Fibroblast of mammary gland (primary cell): ENCODE data around the gene PHLDB2.

ENCODE experiments used
- DNase-seq: peaks from one replicate; pipeline ENCODE4 v3.0.0-alpha.2; 2010; ENCODE audit warnings: low read depth
- H3K4me3 ChIP-seq: 2 replicates; pipeline ENCODE4 v1.5.1; 2011; ENCODE audit warnings: low read depth, mild to moderate bottlenecking, low read length, moderate library complexity; ENCODE audit not compliant: control insufficient read depth
- CTCF ChIP-seq: conservative IDR thresholded peaks from 2 replicates; pipeline ENCODE4 v1.5.1; 2011; ENCODE audit warnings: low read depth, low read length, inconsistent platforms; ENCODE audit not compliant: control insufficient read depth, insufficient read depth

Gene PHLDB2

DNA sequence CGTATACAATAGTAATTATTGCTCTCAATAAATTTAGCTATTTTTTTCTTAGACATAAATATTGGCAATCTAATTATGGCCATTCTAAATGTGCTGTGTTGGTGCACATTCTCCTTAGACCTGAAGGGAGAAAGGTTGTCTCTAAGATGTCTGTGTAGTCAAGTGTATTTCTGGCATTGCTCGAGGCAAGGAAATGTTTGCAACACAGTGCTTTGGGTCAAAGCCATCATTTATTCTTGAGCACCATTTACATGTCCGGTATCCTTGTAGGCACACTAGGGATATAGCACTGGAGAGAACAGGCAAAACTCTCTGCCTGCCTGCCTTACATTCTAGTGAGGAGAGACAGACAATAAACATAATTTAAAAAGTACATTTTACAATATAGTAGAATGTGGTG is 2.6 kb upstream of the PHLDB2 start:
- no peak overlapping the region for H3K4me3 ChIP-seq
- no peak for DNase-seq

GRCh38 chr3:111857474-111857873 is 1.6 kb upstream of the PHLDB2 start:
- H3K4me3 ChIP-seq = no peak overlapping the region
- no peak for DNase-seq
- no peak for TF ChIP-seq CTCF

More for the DNA sequence above, 2.6 kb upstream of the PHLDB2 start:
- no peak for TF ChIP-seq CTCF

DNA sequence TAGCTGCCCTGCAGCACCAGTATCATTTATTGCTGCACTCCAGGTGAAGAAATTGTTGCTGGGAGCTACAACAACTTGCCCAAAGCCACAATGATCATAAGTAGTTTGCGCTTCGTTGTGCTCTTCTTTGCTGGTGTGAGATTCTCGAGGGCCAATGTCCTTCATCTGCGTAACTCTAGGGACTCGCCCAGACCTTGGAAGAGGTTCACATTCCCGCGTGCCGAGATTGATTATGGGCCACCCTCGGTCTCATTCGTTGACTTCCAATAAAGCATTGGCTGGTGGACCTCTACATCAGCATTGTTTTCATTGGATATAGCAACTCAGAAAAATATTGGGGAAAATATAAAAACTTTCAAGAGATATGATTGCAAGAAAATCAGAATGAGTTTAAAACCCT is 423 bp upstream of the PHLDB2 start:
- peak overlapping the region; percentile 76 for H3K4me3 ChIP-seq

DNA sequence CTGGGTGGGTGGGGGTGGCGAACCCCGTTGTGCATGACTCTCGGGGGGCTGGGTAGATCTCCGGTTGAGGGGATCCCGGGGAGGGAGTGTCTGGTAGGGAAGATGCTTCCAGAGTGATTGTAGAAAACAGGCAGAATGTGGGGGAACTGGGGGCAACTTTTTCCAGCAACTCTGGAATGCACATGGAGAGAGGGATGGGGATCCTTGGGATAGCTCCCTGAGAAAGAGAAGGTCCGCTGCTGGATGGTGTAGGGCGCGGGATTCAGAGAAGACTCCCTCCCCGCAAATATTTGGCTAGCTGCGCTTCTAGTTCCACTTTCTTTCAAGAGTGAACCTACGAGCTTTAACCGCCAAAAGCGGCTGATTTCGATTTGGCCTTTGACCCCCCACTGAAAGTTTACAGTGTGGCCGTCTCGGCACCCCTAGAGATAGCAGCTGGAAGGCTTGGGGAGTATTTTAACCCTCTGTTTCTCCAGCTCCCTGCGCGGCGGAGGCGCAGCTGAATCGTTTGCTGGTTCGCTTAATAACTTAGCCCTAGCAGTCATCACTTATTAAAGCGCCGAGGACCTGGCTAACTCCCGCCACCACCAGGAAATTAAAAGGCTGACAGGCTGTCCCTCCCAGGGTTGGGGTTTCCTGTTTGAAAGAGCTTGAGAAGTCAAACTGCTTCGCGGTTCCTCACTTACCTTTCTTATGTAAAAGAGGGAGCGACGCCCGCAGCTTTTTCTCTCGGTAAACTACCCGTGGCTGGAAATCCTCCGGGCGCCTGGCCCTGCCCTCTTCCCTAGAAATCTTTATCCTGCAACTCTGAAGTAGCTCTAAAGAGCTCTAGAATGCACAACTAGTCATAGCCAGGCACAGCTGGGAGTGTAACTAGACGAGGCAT is 1.2 kb downstream of the PHLDB2 start:
- TF ChIP-seq CTCF = peak; percentile 61
- DNase-seq = peak; percentile 90
- peak overlapping the region; percentile 76 for H3K4me3 ChIP-seq

More for the DNA sequence above, 423 bp upstream of the PHLDB2 start:
- DNase-seq = no peak
- no peak for TF ChIP-seq CTCF

DNA sequence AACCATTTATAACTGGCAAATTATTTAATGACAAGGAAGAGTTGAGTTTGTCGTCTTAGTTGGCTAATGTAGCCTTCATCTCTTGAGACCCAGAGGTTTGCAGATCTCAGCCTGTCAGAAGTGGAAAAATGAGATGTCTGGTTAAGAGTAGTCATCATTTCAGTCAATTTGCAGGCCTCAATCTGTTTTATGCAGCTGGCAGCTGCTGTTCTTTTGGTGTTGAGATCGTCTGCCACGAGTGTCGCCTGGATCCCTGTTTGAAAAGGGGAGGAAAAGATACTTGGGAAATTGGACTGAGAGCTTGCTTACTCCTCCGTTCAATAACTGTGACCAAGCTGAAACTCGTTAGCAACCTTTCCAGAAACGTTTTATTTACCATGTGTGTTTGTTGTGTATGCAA is 2.3 kb downstream of the PHLDB2 start:
- DNase-seq = no peak
- peak overlapping the region; percentile 76 for H3K4me3 ChIP-seq
- no peak for TF ChIP-seq CTCF

GRCh38 chr3:111862415-111862814 is 3.4 kb downstream of the PHLDB2 start:
- TF ChIP-seq CTCF = no peak
- no peak overlapping the region for H3K4me3 ChIP-seq
- DNase-seq = no peak
